HL-60/S4 (cell line): ENCODE measurements around the gene POLE.

ENCODE experiments used
- in situ Hi-C: fragments of 300-500 bp; cut with MboI; formaldehyde crosslinking; loops from 2 replicates; pipeline ENCODE4 v1.14.3; 2022; ENCODE audit warnings: low sequenced_read_pairs

POLE gene

DNA sequence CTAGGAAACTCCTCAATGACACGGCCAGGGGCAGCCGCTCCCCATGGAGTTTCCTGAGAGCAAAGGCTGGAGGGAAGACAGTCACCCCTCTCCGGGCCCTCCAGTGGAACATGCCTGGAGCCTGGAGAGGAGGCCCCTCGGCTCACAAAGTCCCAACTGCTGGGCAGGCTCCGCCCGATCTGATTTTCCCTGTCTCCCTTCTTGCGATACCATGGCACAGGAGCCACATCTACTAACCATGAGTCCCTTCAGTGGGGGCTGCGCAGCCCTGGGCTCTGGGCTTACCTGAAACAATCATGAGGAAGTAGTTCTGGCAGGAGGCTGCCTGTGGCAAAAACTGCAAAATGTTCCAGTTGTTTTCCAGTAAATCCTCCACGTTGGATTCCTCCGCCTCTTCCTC, 53.2 kb downstream of the POLE start:
- in situ Hi-C loops, result no loop called here

GRCh38 chr12:132633398-132633797, 53.7 kb downstream of the POLE start:
- in situ Hi-C loops, result no loop called here

GRCh38 chr12:132632521-132633228, 54.5 kb downstream of the POLE start:
- in situ Hi-C loops, result no loop called here

DNA sequence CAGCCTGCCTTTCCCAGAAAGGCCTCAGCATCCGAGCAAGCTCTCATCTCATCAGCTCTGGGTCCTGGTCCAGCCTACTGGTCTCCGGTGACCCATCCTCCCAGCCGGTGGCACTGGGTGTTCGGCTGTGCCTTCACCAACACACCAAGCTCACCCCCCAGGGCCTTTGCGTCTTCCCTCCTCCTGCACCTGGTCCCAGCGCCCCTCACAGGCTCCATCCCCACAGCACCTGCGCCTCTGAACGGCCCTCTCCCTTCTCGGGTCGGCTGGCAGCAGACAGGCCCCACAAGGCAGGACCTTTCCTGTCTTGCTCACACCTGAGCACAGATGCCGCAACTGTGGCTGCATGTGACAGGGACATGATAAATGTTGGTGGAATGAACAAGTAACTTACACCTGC, 55.5 kb downstream of the POLE start:
- in situ Hi-C loops, result no loop called here

- in situ Hi-C loops, result no loop called here
Observed at GRCh38 chr12:132630672-132631071, 56.5 kb downstream of the POLE start.

DNA sequence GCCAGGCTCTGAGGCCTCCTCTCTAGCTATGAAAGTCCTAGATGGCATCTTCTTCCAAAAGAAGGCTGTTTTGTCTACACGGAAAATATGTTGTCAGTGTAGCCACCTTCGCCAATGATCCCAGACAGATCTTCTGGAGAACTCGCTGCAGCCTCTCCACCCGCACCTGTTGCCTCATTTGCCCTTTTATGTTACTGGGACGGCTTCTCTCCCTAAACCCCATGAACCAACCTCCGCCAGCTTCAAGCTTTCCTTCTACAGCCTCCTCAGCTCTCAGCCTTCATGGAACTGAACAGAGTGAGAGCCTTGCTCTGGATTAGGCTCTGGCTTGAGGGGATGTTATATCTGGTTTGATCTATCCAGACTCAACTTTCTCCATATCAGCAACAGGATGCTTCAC, 57.8 kb downstream of the POLE start:
- in situ Hi-C loops, result no loop called here

DNA sequence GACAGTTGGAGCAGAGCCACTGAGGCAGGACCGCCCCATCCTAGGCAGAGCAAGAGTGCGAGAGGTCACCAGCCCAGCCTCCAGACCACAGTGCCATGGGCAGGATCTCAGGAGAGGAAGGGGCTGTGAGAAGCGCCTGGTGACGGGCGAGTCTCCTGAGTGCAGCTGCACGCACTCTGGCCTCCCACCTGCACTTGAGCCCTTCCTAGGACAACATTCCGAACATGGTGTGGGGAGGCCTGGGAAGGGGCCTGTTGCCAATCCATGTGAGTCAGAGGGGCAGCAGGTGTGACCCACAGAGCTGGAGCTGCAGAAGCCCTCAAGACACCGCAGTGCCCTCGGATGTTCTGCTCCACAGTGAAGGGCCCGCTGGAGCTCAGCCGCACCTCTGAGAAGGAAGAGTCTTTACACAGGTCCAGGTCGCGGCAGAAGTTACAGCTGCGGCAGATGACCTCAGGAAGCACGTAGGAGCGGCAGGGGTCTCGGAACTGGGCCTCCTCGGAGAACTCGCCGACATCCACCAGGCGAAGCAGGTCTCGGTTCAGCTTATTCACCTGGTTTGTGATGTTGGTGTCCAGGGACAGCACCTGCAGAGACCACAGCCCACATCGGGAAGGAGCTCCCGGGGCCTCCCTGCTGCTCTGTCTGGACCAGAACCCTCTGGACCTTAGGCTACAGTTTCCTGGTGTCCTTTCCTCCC, 61.3 kb downstream of the POLE start:
- in situ Hi-C loops, result no loop called here

DNA sequence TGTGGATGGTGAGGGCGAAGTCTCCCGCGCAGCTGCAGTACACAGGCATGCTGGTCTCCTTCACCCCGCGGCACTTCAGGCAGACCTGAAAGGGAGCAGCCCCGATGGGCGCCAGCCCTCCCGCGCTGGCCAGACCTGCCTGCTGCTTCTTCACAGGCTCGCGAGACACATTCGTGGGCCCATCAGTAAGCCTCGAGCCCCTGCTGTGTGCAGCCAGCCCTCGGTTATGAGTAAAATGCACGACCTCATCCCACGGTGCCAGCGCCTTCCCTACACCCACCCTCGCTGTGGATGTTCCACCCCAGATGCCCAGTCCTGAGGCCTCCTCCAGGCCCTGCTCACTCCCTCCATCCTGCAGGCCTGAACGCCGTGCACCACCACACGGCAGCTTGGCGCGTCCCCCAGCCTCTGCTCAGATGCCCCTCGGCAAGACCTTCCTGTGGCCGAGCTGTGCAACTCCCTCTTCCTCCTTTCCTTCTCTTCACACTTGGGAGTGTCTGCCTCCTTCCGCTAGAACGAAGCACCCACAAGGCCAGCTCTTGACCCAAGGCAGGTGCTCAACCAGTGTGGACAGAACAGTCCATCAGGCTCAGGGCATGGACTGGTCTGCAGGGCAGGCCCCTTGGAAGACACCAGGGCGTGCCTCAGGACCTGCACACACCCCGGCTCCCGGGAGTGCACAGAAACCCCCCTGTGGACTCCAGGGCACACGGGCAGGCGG, 62.1 kb downstream of the POLE start:
- in situ Hi-C loops, result no loop called here

- in situ Hi-C loops, result no loop called here
Observed at GRCh38 chr12:132624186-132624855, 62.8 kb downstream of the POLE start.

- in situ Hi-C loops, result no loop called here
Observed at GRCh38 chr12:132623072-132623869, 63.9 kb downstream of the POLE start.

GRCh38 chr12:132622437-132623071, 64.6 kb downstream of the POLE start:
- in situ Hi-C loops, result no loop called here

DNA sequence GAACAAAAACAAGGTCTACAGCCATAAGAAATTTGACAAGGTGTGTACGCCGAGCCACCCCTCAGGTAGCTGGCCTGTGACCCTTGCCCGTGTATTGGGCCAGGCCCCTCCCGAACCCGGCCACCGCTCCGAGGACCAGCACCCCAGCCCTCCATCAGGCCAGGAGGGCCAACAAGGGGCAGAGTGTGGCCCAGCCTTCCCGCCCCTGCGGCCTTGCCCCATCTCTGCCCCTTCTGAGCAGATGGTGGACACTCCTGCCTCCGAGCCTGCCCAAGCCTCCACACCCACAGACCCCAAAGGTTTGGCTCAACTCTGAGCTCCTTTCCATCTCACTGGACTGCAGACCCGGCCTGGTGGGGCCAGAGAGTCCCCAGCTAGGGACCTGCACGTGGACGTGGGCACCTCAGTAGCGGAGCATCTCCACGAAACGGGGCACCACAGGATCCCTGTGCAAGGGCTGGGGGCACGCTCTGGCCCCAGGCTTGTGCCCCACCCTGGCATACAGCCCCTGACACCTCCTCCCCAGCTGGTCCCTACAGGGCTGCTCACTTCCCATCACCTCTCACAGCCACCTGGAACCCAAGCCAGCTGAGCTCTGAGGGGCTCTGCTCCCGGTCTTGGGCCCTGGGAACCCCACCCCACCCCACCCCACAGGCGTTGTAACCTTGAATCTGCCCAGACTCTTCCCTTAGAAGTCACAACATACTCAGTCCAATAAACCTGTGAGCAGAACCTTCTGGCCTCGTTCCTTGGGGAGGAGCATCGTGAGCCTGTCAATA, 65.3 kb downstream of the POLE start:
- in situ Hi-C loops, result no loop called here

- in situ Hi-C loops, result no loop called here
Observed at GRCh38 chr12:132620899-132621656, 66.1 kb downstream of the POLE start.

DNA sequence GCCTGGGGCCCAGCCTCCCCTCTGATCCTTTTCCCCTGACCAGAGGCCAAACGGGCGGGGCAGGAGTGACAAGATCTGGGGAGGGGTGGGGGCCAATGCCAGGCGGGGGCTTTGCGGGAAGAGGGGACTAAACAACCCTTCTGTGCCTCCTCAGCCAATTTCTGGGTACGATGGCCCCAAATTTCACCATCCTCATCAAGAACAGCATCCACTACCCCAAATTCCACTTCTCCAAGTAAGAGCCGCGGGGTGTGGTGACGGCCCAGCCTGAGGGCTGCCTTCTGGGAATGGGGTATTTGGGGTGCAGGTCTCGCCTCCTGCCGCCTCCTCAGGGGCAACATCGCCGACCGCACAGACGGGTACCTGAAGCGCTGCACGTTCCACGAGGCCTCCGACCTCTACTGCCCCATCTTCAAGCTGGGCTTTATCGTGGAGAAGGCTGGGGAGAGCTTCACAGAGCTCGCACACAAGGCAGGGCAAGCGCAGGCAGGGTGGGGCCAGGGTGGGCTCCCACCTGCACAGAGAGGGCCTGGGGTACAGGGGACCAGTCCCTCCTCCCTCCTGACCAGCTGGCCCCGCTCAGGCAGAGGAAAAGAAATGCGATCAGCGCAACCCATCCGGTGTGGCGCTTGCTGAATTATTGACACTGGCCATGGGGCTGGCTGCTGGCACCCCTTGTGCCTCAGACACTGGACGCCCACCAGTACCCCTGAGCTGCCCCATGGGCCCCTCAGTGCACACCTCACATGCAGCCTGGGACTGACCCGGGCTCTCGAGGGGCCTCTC, 66.8 kb downstream of the POLE start:
- in situ Hi-C loops, result no loop called here

DNA sequence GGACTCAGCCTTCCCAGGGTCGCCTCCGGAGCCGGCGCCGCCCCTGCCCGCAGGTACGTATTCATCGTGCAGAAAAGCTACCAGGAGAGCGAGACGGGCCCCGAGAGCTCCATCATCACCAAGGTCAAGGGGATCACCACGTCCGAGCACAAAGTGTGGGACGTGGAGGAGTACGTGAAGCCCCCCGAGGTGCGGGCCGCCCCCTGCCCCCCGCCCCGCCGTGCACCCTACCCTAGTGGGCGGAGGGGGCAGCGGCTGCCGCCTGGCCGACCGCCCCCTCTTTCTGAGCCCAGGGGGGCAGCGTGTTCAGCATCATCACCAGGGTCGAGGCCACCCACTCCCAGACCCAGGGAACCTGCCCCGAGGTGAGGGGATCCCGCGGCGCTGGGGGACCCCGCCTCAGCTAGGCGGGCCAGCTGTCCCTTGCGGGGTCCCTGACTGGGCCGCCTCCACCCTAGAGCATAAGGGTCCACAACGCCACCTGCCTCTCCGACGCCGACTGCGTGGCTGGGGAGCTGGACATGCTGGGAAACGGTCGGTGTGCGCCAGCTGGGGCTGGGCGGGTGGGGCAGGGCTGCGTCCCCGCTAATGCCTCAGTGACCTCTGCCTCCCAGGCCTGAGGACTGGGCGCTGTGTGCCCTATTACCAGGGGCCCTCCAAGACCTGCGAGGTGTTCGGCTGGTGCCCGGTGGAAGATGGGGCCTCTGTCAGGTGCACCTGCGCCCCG, 67.6 kb downstream of the POLE start:
- in situ Hi-C loops, result loop anchor here (5.0 kb wide), 1 partner anchor 202 kb away; no protein-coding TSS in a partner anchor

DNA sequence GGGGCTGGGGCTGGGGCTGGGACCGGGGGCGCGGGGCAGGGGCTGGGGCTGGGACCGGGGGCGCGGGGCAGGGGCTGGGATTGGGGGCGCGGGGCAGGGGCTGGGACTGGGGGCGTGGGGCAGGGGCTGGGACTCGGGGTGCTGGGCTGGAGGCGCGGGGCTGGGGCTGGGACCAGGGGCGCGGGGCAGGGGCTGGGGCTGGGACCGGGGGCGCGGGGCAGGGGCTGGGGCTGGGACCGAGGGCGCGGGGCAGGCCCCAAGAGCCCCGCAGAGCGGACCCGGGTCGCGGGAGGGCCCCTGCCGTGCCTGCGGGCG, 68.1 kb downstream of the POLE start:
- in situ Hi-C loops, result loop anchor here (5.0 kb wide), 1 partner anchor 202 kb away; no protein-coding TSS in a partner anchor

- in situ Hi-C loops, result loop anchor here (5.0 kb wide), 1 partner anchor 201 kb away; no protein-coding TSS in a partner anchor
Observed at GRCh38 chr12:132618683-132619043, 68.5 kb downstream of the POLE start, which contains the start of gene P2RX2. TSS of gene P2RX2 (plus strand) at chr12:132618776. CDS start at chr12:132618817, 41 bp downstream.
